Fibroblast of the aortic adventitia (primary cell): ENCODE data around the gene CP. TPM values are rescaled to one million over a fixed set of nuclear protein-coding genes. Genes with fewer than 3 reads are reported as not detected.

ENCODE experiments used
- DNase-seq: peaks from one replicate; pipeline ENCODE4 v3.0.0-alpha.2; 2010; ENCODE audit warnings: low read depth
- H3K4me3 ChIP-seq: 2 replicates; pipeline ENCODE4 v1.5.1; 2011; ENCODE audit warnings: low read depth, mild to moderate bottlenecking, control low read depth, low read length, moderate library complexity
- total RNA-seq: library from RNA; depleted of rRNA; stranded (reverse); fragments of >200 nt; gene quantifications from 2 replicates; pipeline ENCODE4 v1.2.3, GENCODE V29; 2012; ENCODE audit warnings: low replicate concordance
- TF ChIP-seq, protein P1 (sequence below): IDR thresholded peaks from 2 replicates; pipeline ENCODE4 v1.5.1; 2011; ENCODE audit warnings: mild to moderate bottlenecking, low read length, control low read depth, inconsistent platforms; ENCODE audit not compliant: insufficient read depth

Gene CP
- total RNA-seq, 1 donor: 1.2 TPM

DNA sequence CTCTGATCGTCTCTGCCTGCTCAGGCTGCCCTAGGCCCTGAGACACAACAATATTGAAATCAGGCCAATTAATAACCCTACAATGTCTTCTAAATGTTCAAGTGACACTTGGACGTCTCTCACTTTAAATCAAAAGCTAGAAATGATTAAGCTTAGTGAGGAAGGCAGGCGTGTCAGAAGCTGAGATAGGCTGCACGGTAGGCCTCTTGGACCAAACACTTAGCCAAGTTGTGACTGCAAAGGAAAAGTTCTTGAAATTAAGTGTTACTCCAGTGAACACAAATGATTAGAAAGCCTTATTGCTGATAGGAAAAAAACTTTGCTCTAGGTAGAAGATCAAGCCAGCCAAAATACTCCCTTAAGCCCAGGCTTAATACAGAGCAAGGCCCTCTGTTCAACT, 90.0 kb downstream of the CP start:
- H3K4me3 ChIP-seq: no peak overlapping the region
- DNase-seq: no peak
- TF ChIP-seq, protein P1, sequence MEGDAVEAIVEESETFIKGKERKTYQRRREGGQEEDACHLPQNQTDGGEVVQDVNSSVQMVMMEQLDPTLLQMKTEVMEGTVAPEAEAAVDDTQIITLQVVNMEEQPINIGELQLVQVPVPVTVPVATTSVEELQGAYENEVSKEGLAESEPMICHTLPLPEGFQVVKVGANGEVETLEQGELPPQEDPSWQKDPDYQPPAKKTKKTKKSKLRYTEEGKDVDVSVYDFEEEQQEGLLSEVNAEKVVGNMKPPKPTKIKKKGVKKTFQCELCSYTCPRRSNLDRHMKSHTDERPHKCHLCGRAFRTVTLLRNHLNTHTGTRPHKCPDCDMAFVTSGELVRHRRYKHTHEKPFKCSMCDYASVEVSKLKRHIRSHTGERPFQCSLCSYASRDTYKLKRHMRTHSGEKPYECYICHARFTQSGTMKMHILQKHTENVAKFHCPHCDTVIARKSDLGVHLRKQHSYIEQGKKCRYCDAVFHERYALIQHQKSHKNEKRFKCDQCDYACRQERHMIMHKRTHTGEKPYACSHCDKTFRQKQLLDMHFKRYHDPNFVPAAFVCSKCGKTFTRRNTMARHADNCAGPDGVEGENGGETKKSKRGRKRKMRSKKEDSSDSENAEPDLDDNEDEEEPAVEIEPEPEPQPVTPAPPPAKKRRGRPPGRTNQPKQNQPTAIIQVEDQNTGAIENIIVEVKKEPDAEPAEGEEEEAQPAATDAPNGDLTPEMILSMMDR: no peak

DNA sequence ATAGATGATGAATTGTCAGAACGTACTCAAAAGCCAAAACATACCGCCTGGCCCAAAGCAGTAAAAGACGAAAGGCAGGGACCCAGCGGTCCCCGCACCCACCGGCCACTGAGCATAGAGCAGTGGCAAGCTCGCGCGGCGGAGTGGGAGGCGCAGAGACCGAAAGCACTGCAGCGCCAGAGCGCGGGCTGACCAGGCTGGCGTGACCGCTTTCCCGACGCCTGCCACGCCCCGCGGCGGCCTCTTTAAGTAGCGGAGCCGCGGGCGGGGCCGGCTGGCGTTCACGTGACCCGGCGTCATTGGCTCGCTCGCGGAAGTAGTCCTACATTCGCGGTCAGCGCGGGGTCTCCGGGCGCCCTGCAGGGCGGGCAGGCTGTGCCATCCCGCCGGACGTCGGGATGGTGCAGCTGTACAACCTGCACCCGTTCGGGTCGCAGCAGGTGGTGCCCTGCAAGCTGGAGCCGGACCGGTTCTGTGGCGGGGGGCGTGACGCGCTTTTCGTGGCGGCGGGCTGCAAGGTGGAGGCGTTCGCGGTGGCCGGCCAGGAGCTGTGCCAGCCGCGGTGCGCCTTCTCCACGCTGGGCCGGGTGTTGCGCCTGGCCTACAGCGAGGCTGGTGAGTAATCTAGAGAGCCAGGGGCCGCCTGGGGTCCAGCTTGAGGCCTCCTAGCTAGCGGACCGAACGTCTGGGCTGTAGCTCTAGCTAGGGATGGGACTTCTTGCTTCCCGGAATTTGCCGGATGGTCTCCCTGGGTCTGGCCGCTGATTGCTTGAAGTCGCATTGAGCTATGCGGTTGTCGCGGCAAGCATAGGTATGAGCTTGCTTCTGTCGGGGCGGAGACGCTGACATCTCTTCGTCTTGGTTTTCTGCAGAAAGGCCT, 92.1 kb downstream of the CP start, which contains the start of gene HPS3:
Gene HPS3 (plus strand): TSS at position 313 of the 880 bp plus-strand sequence. CDS start 86 bp downstream, at position 399.
- TF ChIP-seq, protein P1: no peak
- H3K4me3 ChIP-seq: peak within 1 kb of the TSS; percentile 91
- DNase-seq: peak; percentile 82

DNA sequence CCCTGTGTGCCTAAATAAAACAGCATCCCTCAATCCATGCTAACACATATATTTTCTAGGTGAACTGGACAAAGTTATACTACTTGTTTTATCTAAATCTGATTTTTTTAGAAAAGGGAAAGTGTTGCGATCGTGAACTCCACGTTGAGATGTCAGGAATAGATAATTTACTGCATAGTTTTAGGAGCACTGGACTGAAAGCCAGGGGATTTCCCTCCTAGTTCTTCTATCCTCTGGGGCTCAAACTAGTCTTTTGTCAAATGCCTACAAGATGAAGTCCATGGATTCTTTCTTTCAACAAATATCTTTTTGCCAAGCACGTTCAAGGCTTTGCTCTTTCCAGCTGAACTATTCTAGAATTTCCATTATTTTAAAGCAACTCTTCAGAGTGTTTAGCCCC, 92.8 kb downstream of the CP start:
- peak overlapping the region; percentile 91 for H3K4me3 ChIP-seq
- DNase-seq: peak; percentile 44
- TF ChIP-seq, protein P1: no peak

DNA sequence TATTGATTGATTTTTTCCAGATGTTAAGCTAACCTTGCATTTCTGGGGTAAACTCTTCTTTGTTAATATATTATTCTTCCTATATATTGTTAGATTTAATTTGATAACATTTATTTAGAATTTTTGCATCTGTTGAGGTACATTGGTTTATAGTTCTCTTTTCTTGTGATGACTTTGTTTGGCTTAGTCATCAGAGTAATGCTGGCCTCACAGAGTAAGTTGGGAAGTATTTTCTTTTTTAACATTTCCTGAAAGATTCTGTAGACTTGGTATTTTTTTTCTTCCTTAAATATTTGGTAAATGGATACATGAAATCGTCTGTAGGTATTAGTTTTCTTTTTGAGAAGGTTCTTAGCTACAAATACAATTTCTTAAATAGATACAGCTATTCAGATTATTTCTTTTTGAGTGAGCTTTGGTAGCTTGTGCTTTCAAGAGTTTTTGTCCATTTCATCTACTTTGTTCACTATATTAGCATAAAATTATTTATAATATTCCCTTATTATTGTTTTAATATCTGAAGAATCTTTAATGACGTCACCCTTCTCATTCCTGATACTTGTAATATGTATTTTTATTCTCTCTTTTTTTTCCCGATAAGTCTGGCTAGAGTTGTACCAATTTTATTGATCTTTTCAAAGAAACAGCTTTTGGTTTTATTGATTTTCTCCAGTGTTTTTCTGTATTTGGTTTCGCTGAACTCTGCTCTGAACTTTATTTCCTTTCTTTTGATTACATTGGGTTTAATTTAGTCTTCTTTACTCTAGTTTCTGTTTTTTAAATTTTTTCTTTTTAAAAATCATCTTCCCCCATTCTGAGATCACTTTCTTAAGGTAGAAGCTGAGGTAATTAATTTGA, 98.7 kb downstream of the CP start:
- no peak overlapping the region for H3K4me3 ChIP-seq
- TF ChIP-seq, protein P1: no peak
- DNase-seq: peak; percentile 22

Other genes starting within 250 kb of the CP start
- gene GYG1, start 230.3 kb downstream of the CP start, total RNA-seq: 15.0 and 53.4 TPM in 2 replicates
- gene HLTF, start 135.3 kb downstream of the CP start, total RNA-seq: 59.4 and 61.4 TPM in 2 replicates
- 33.0 and 88.2 TPM in 2 replicates for gene HPS3, start 92.2 kb downstream of the CP start, total RNA-seq
- gene TM4SF18, start 111.8 kb upstream of the CP start, total RNA-seq: 0.27 and 1.3 TPM in 2 replicates
- 213 and 299 TPM in 2 replicates for gene TM4SF1, start 155.8 kb upstream of the CP start, total RNA-seq